B cell (primary cell): Measurements from ENCODE around the gene FLT1. TPM values are rescaled to one million over a fixed set of nuclear protein-coding genes. Genes with fewer than 3 reads are reported as not detected.

Experiments used
- ATAC-seq: fragments of 200-7000 bp; cut with Tn5 transposase; one replicate; pipeline ENCODE4 v1.10.0; 2021; ENCODE audit warnings: low read depth, mild to moderate bottlenecking, moderate number of reproducible peaks, moderate library complexity
- CTCF ChIA-PET: fragments of 350-600 bp; sonication (Branson Sonifier 250); formaldehyde crosslinking; loops from one replicate; lab custom pipeline; 2021; ENCODE audit warnings: antibody characterized with exemption, inconsistent platforms; lab: Charles Lee
- POLR2A ChIA-PET: fragments of 350-600 bp; sonication (Branson Sonifier 250); formaldehyde crosslinking; loops from one replicate; lab custom pipeline; 2021; ENCODE audit warnings: antibody characterized with exemption; lab: Charles Lee
- DNase-seq: peaks from one replicate; pipeline ENCODE4 v3.0.0; 2013
- H2AFZ ChIP-seq: 2 replicates; pipeline ENCODE4 v1.6.1; 2012; ENCODE audit warnings: mild to moderate bottlenecking, low read depth, low read length; ENCODE audit not compliant: insufficient read depth, poor library complexity, severe bottlenecking
- H3K27ac ChIP-seq, 2 donors: 1 replicate in 1 of 2; 2 replicates in 1 of 2; pipeline ENCODE4 v1.5.1; 2012 to 2013; ENCODE audit warnings: low read length in 2 of 2, mild to moderate bottlenecking in 2 of 2, moderate library complexity in 1 of 2
- H3K27me3 ChIP-seq, 4 experiments: fragments of 200-600 bp in 1 of 4; sonication (generic) in 1 of 4; replicated peaks in 1 of 4; 1 replicate in 2 of 4; 2 replicates in 2 of 4; pipeline versions ENCODE4 v1.6.1 to v1.7.0; 2013 to 2016; ENCODE audit warnings: low read length in 3 of 4, mild to moderate bottlenecking in 2 of 4, mixed read lengths in 1 of 4, moderate library complexity in 1 of 4; ENCODE audit not compliant: insufficient read depth in 4 of 4, control insufficient read depth in 3 of 4; ENCODE audit errors: control extremely low read depth in 1 of 4
- H3K36me3 ChIP-seq, 2 experiments: replicated peaks in 1 of 2; 1 replicate in 1 of 2; 2 replicates in 1 of 2; pipeline versions ENCODE4 v1.6.1 to v1.7.1; 2013; ENCODE audit warnings: low read length in 1 of 2; ENCODE audit not compliant: insufficient read depth in 2 of 2, control insufficient read depth in 1 of 2; ENCODE audit errors: control extremely low read depth in 1 of 2, extremely low read depth in 1 of 2
- H3K4me1 ChIP-seq, 2 donors: fragments of 200-600 bp in 1 of 2; sonication (generic) in 1 of 2; 1 replicate in 1 of 2; 2 replicates in 1 of 2; pipeline versions ENCODE4 v1.5.1 to v1.6.1; 2013 to 2017; ENCODE audit warnings: low read length in 2 of 2; ENCODE audit not compliant: control insufficient read depth in 2 of 2, insufficient read depth in 2 of 2
- H3K4me2 ChIP-seq: replicated peaks from 2 replicates; pipeline ENCODE3; 2012; ENCODE audit warnings: mild to moderate bottlenecking, low read depth, low read length; ENCODE audit not compliant: poor library complexity, severe bottlenecking
- H3K4me3 ChIP-seq, 5 experiments: fragments of 200-600 bp in 1 of 5; sonication (generic) in 1 of 5; 1 replicate in 3 of 5; 2 replicates in 2 of 5; pipeline versions ENCODE4 v1.5.1 to v1.7.0; 2011 to 2016; ENCODE audit warnings: low read length in 4 of 5, mild to moderate bottlenecking in 4 of 5, low read depth in 2 of 5, control low read depth in 1 of 5, moderate library complexity in 1 of 5; ENCODE audit not compliant: insufficient read depth in 1 of 5; ENCODE audit errors: control extremely low read depth in 1 of 5, extremely low read depth in 1 of 5
- H3K79me2 ChIP-seq: fragments of 200-600 bp; sonication (generic); one replicate; pipeline ENCODE4 v1.6.0; 2016; ENCODE audit warnings: low read length; ENCODE audit not compliant: control insufficient read depth, insufficient read depth
- H3K9ac ChIP-seq: fragments of 200-600 bp; sonication (generic); 2 replicates; pipeline ENCODE4 v1.6.1; 2017; ENCODE audit warnings: mild to moderate bottlenecking, low read length, moderate library complexity
- H3K9me3 ChIP-seq, 3 donors: one replicate each; pipeline versions ENCODE4 v1.6.1 to v1.7.1; 2013; ENCODE audit warnings: low read length in 2 of 3; ENCODE audit not compliant: control insufficient read depth in 2 of 3, insufficient read depth in 1 of 3; ENCODE audit errors: control extremely low read depth in 1 of 3
- H4K20me1 ChIP-seq: 2 replicates; pipeline ENCODE4 v1.6.0; 2012; ENCODE audit warnings: mild to moderate bottlenecking, low read length; ENCODE audit not compliant: insufficient read depth, control insufficient read depth, poor library complexity, severe bottlenecking
- H3K27ac Mint-ChIP-seq: one replicate; pipeline ENCODE4 v1.8.0; 2021; ENCODE audit warnings: mixed read lengths
- H3K27me3 Mint-ChIP-seq: one replicate; pipeline ENCODE4 v1.8.0; 2021; ENCODE audit warnings: mixed read lengths
- H3K4me1 Mint-ChIP-seq: one replicate; pipeline ENCODE4 v1.8.0; 2021; ENCODE audit warnings: mixed read lengths
- H3K4me3 Mint-ChIP-seq: one replicate; pipeline ENCODE4 v1.8.0; 2021; ENCODE audit warnings: mixed read lengths
- H3K9me3 Mint-ChIP-seq: one replicate; pipeline ENCODE4 v1.8.0; 2022; ENCODE audit warnings: mixed read lengths; ENCODE audit not compliant: insufficient read depth
- EZH2 ChIP-seq: IDR thresholded peaks from 2 replicates; pipeline ENCODE4 v1.6.1; 2012; ENCODE audit warnings: borderline replicate concordance, low read depth, mild to moderate bottlenecking, moderate library complexity, low read length; ENCODE audit not compliant: insufficient read depth, poor library complexity, severe bottlenecking
- WGBS: methylation state at CpG from one replicate; pipeline ENCODE4 v1.1.5; 2013; ENCODE audit warnings: missing lambda C conversion rate; ENCODE audit not compliant: insufficient coverage; 5-methylcytosine and 5-hydroxymethylcytosine counted together
- intact Hi-C: fragments of 100-400 bp; cut with micrococcal nuclease; formaldehyde crosslinking; loops from one replicate; pipeline ENCODE4 v1.10.0; 2022
- polyA plus RNA-seq: library from polyadenylated mRNA; depleted of rRNA; stranded (reverse); fragments of >200 nt; gene quantifications from 2 replicates; pipeline ENCODE4 v1.2.3, GENCODE V29; 2012
- total RNA-seq, 2 donors: library from RNA; stranded (reverse); fragments of 120-200 nt in 1 of 2; gene quantifications; 1 replicate in 1 of 2; 2 replicates in 1 of 2; pipeline versions ENCODE4 v1.2.3 to v1.2.4, GENCODE V29; 2013 to 2022
- TF ChIP-seq, protein P1 (sequence below): fragments of 200-600 bp; IDR thresholded peaks from one replicate; pipeline ENCODE4 v1.8.0; 2022; ENCODE audit warnings: antibody characterized with exemption, mild to moderate bottlenecking

Gene FLT1
- total and polyA plus RNA-seq, 2 donors (not counting 1 experiment from before 2014, with no cell fraction given), result 1.1 to 1.2 TPM

DNA sequence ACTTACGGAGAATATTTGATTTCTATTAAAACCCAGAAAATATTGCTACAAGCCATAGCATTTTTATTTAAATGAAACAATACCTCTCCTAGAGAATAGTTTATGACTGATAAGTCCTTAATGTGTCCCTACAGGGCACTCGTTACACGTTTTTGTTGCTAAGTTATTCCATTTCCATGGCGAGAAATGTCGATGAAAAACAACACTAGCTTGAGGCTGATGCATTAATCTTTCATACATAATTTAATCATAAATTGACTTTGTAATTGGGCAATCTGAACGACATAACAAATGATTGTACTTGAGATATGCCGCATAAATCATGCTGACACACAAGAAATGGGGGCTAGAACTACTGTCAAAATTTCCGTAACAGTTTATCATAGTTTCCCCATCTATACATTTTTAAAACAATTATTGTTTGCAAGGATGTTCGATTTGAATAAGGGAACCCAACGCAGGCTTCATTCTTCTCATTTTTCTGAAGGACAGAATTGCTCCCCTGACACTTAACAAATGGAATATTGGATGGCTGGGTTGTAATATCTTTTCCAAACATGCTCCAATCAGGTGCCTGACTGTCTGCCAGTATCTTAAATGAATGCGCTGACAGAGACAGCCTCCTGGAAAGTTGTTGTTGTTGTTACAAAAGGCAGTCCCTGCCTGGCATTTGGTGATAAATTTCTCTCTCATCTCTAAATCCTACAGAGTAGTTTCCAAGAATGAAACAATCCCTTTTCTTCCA lies 61.9 kb downstream of the FLT1 start:
- Mint-ChIP-seq H3K27ac (no peak overlapping the region), H3K27me3 (peaks cover 21% of the 10 kb centered on the region), H3K4me1 (peaks cover 32% of the 10 kb centered on the region), H3K4me3 (no peak overlapping the region), H3K9me3 (no peaks in the 10 kb centered on the region)
- no peak for ATAC-seq
- no peaks in the 10 kb centered on the region for H3K9me3 ChIP-seq
- no peaks in the 10 kb centered on the region for H4K20me1 ChIP-seq
- no peak overlapping the region for H3K9ac ChIP-seq
- H3K4me1 ChIP-seq, result peaks cover 27 to 28% of the 10 kb centered on the region in 2 donors
- ChIA-PET CTCF (no interaction called here), POLR2A (no interaction called here)
- no peaks in the 10 kb centered on the region for H3K27me3 ChIP-seq
- no peak overlapping the region for H3K4me3 ChIP-seq
- H3K79me2 ChIP-seq, result peaks cover 4% of the 10 kb centered on the region
- H3K4me2 ChIP-seq, result no peak overlapping the region
- no peak overlapping the region for H3K27ac ChIP-seq
- intact Hi-C loops, result loop anchor here (5.0 to 10.0 kb wide), 2 partner anchors 204 to 388 kb away; no protein-coding TSS in a partner anchor
- no peak for DNase-seq
- no peak overlapping the region for H2AFZ ChIP-seq
- no CpG with 5 or more reads among the region's 11 CpGs for WGBS
- H3K36me3 ChIP-seq, result no peaks in the 10 kb centered on the region
- TF ChIP-seq EZH2, result no peak
- TF ChIP-seq, protein P1, sequence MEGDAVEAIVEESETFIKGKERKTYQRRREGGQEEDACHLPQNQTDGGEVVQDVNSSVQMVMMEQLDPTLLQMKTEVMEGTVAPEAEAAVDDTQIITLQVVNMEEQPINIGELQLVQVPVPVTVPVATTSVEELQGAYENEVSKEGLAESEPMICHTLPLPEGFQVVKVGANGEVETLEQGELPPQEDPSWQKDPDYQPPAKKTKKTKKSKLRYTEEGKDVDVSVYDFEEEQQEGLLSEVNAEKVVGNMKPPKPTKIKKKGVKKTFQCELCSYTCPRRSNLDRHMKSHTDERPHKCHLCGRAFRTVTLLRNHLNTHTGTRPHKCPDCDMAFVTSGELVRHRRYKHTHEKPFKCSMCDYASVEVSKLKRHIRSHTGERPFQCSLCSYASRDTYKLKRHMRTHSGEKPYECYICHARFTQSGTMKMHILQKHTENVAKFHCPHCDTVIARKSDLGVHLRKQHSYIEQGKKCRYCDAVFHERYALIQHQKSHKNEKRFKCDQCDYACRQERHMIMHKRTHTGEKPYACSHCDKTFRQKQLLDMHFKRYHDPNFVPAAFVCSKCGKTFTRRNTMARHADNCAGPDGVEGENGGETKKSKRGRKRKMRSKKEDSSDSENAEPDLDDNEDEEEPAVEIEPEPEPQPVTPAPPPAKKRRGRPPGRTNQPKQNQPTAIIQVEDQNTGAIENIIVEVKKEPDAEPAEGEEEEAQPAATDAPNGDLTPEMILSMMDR, result no peak

DNA sequence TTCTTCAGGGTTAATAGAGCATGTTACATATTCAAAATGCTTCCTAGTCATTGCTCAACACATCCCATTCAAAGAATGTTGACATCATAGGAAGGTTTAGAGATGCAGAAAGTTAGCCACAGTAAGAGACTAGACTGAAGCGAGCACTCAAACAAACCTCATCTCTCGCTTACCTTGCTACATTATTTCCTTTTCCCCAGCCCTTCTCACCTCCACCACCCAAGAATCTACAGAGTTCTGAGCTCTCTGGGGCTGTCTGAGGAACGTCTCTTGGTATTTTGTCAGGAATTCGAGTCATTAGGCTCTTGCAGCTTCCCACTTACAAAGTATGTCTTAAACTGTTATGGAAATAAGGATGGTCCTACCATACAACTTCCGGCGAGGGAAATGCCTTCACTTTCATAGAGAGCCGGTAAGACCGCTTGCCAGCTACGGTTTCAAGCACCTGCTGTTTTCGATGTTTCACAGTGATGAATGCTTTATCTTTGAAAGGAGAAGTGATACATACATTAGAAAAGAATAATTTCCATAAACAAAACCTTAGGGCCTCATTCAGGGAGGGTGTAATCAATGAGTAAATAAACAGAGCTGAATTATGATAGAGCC lies 65.1 kb downstream of the FLT1 start:
- Histone ChIP-seq H3K27ac (peak overlapping the region; percentile 88 to 93), H3K36me3 (peaks cover 0 to 4% of the 10 kb centered on the region in 2 experiments), H3K9ac (peak overlapping the region; percentile 70), H3K4me2 (peak overlapping the region; percentile 81), H2AFZ (peak overlapping the region; percentile 80), H3K27me3 (no peaks in the 10 kb centered on the region), H3K4me3 (peak overlapping the region; percentile 44 to 78 (median 64)), H3K9me3 (no peaks in the 10 kb centered on the region), H4K20me1 (no peaks in the 10 kb centered on the region), H3K4me1 (peaks cover 27 to 28% of the 10 kb centered on the region in 2 donors), H3K79me2 (peaks cover 19% of the 10 kb centered on the region)
- Mint-ChIP-seq H3K27ac (peak overlapping the region; percentile 98), H3K27me3 (peaks cover under 1% of the 10 kb centered on the region), H3K9me3 (no peaks in the 10 kb centered on the region), H3K4me1 (peaks cover 38% of the 10 kb centered on the region), H3K4me3 (peak overlapping the region; percentile 89)
- no CpG with 5 or more reads among the region's 10 CpGs for WGBS
- ChIA-PET CTCF (no interaction called here), POLR2A (no interaction called here)
- peak; percentile 79 for DNase-seq
- intact Hi-C loops, result loop anchor here (1.0 to 10.0 kb wide), 3 partner anchors 208 to 385 kb away; partner anchors contain the start of gene POMP
- TF ChIP-seq, protein P1, result no peak
- no peak for TF ChIP-seq EZH2
- peak; percentile 89 for ATAC-seq
